HepG2 (cell line): ENCODE results near the gene ADAM10. TPM values are rescaled to one million over a fixed set of nuclear protein-coding genes. Genes with fewer than 3 reads are reported as not detected.

ENCODE experiments used
- CEBPG ChIP-seq: IDR thresholded peaks from 2 replicates; pipeline ENCODE4 v1.6.1; 2016
- HNF1A ChIP-seq, 2 experiments: sonication (generic) in 1 of 2; formaldehyde crosslinking in 1 of 2; IDR thresholded peaks; 2 replicates each; pipeline versions ENCODE4 v1.4.0 to v1.6.1; 2016 to 2020; ENCODE audit warnings: borderline replicate concordance in 1 of 2, low read depth in 1 of 2, mild to moderate bottlenecking in 1 of 2, missing genetic modification reagents in 1 of 2
- HNF4A ChIP-seq: sonication (generic); formaldehyde crosslinking; IDR thresholded peaks from 2 replicates; pipeline ENCODE4 v1.4.0; 2020; ENCODE audit warnings: missing genetic modification reagents
- MED13 ChIP-seq: sonication (generic); formaldehyde crosslinking; IDR thresholded peaks from 2 replicates; pipeline ENCODE4 v1.5.0; 2020; ENCODE audit warnings: missing genetic modification reagents
- PAXIP1 ChIP-seq: sonication (generic); formaldehyde crosslinking; conservative IDR thresholded peaks from 2 replicates; pipeline ENCODE4 v1.4.0; 2020; ENCODE audit warnings: mild to moderate bottlenecking, missing genetic modification reagents, moderate library complexity
- RXRA ChIP-seq: sonication (generic); formaldehyde crosslinking; IDR thresholded peaks from 2 replicates; pipeline ENCODE4 v1.5.1; 2020; ENCODE audit warnings: missing genetic modification reagents
- TAF15 ChIP-seq: fragments of 200-400 bp; formaldehyde crosslinking; IDR thresholded peaks from one replicate; pipeline ENCODE4 v1.6.1; 2018; ENCODE audit warnings: mild to moderate bottlenecking, low read depth, low read length; ENCODE audit not compliant: poor library complexity, severe bottlenecking
- TARDBP ChIP-seq: sonication (generic); formaldehyde crosslinking; IDR thresholded peaks from 2 replicates; pipeline ENCODE4 v1.8.0; 2022; ENCODE audit warnings: mild to moderate bottlenecking, missing genetic modification reagents
- THAP11 ChIP-seq: IDR thresholded peaks from 2 replicates; pipeline ENCODE4 v1.6.1; 2016; ENCODE audit warnings: missing biosample characterization, missing genetic modification reagents
- ZFX ChIP-seq: sonication (generic); formaldehyde crosslinking; IDR thresholded peaks from 2 replicates; pipeline ENCODE4 v1.4.0; 2020; ENCODE audit warnings: mild to moderate bottlenecking, low read depth, missing genetic modification reagents, moderate library complexity
- ZMYM3 ChIP-seq: sonication (generic); formaldehyde crosslinking; IDR thresholded peaks from 2 replicates; pipeline ENCODE4 v1.5.1; 2020; ENCODE audit warnings: mild to moderate bottlenecking, missing genetic modification reagents
- ZNF235 ChIP-seq: sonication (generic); formaldehyde crosslinking; IDR thresholded peaks from 2 replicates; pipeline ENCODE4 v1.8.1; 2023; ENCODE audit warnings: mild to moderate bottlenecking, missing genetic modification reagents, borderline replicate concordance
- ZNF263 ChIP-seq: sonication (generic); formaldehyde crosslinking; IDR thresholded peaks from 2 replicates; pipeline ENCODE4 v1.4.0; 2020; ENCODE audit warnings: missing genetic modification reagents
- ZNF281 ChIP-seq: sonication (generic); formaldehyde crosslinking; IDR thresholded peaks from 2 replicates; pipeline ENCODE4 v1.4.0; 2020; ENCODE audit warnings: missing genetic modification reagents, borderline replicate concordance
- ZNF343 ChIP-seq: sonication (generic); formaldehyde crosslinking; IDR thresholded peaks from 2 replicates; pipeline ENCODE4 v1.4.0; 2020; ENCODE audit warnings: mild to moderate bottlenecking, missing genetic modification reagents
- ZNF563 ChIP-seq: sonication (generic); formaldehyde crosslinking; IDR thresholded peaks from 2 replicates; pipeline ENCODE4 v1.8.0; 2022; ENCODE audit warnings: mild to moderate bottlenecking, moderate library complexity, missing genetic modification reagents
- ZNF598 ChIP-seq: sonication (generic); formaldehyde crosslinking; IDR thresholded peaks from 2 replicates; pipeline ENCODE4 v1.5.1; 2020; ENCODE audit warnings: mild to moderate bottlenecking, missing genetic modification reagents, borderline replicate concordance
- ZNF782 ChIP-seq: sonication (generic); formaldehyde crosslinking; IDR thresholded peaks from 2 replicates; pipeline ENCODE4 v1.4.0; 2020; ENCODE audit warnings: missing genetic modification reagents, mild to moderate bottlenecking, borderline replicate concordance
- polyA plus RNA-seq, 8 experiments: library from polyadenylated mRNA; depleted of rRNA in 3 of 8; stranded (reverse) in 7 of 8; unstranded in 1 of 8; fragments of >200 nt; fragmentation: Illumina TruSeq in 4 of 8; extraction: Trizol in 4 of 8; gene quantifications; 2 replicates each; pipeline versions ENCODE4 v1.2.1 to v1.2.3, GENCODE V29; 2011 to 2016; ENCODE audit warnings: low read depth in 4 of 8, missing spikeins in 1 of 8, mixed read lengths in 1 of 8; ENCODE audit not compliant: insufficient read depth in 1 of 8
- total RNA-seq, 5 experiments: library from RNA; depleted of rRNA; stranded (reverse); fragments of >200 nt; fragmentation: Illumina TruSeq; extraction: Trizol; gene quantifications; 2 replicates each; pipeline ENCODE4 v1.2.3, GENCODE V29; 2016; ENCODE audit warnings: low read depth in 1 of 5

ADAM10 gene
- total and polyA plus RNA-seq, 2 of the 13 experiments (the other 11 are each of a cell fraction or from before 2014, with no cell fraction given), result 92.7 to 125 TPM

GRCh38 chr15:58748852-58749531 is 515 bp downstream of the ADAM10 start (continued):
- TF ChIP-seq HNF4A (CRISPR knock-in tag) (peak; percentile 34), ZNF598 (peak; percentile 27; the same call in 1 of the 2 replicates), TAF15 (no peak), PAXIP1 (0 out of 2 replicates have a peak, but pooled peaks have one; percentile 28), ZFX (CRISPR knock-in tag) (peak; percentile 36), HNF1A (IDR thresholded peaks at IDR 0.05; ENCODE audit: low read depth) (no peak), HNF1A (CRISPR knock-in tag; IDR thresholded peaks at IDR 0.05; ENCODE audit: borderline replicate concordance) (peak; percentile 43; the same call in 1 of the 2 replicates), TARDBP (CRISPR knock-in tag) (no peak), ZNF235 (CRISPR knock-in tag) (0 out of 2 replicates have a peak, but pooled peaks have one; percentile 8), THAP11 (CRISPR knock-in tag) (no peak), CEBPG (CRISPR knock-in tag) (no peak), RXRA (CRISPR knock-in tag) (peak; percentile 50; the same call in 1 of the 2 replicates), ZNF343 (CRISPR knock-in tag) (peak; percentile 45; the same call in 1 of the 2 replicates), MED13 (CRISPR knock-in tag) (peak; percentile 20), ZMYM3 (CRISPR knock-in tag) (no peak; the same call in 1 of the 2 replicates), ZNF563 (CRISPR knock-in tag) (0 out of 2 replicates have a peak, but pooled peaks have one; percentile 42), ZNF782 (0 out of 2 replicates have a peak, but pooled peaks have one; percentile 24), ZNF263 (CRISPR knock-in tag) (0 out of 2 replicates have a peak, but pooled peaks have one; percentile 34), ZNF281 (CRISPR knock-in tag) (peak; percentile 27; the same call in 1 of the 2 replicates)
